SKM-1 treated with dmso at 0.1 percent for 144 hours (cell line): ENCODE measurements around the gene NRARP.
A peak's percentile ranks its signal among the peaks of the same experiment; 100 is the strongest.

Experiments
- DNase-seq: peaks from one replicate; lab custom pipeline; 2025; ENCODE audit not compliant: unreplicated experiment; lab: John Stamatoyannopoulos, UW

Gene NRARP

GRCh38 chr9:137277329-137278041 is 24.6 kb downstream of the NRARP start, which contains the start of gene TOR4A:
TOR4A (plus strand) TSS chr9:137277726; CDS start chr9:137278690, 964 bp downstream.
- peak; percentile 92 for DNase-seq

GRCh38 chr9:137276473-137277328 is 25.4 kb downstream of the NRARP start:
- peak; percentile 72 for DNase-seq

GRCh38 chr9:137275588-137276472 is 26.2 kb downstream of the NRARP start:
- DNase-seq: no peak

- no peak for DNase-seq
Observed at GRCh38 chr9:137275203-137275587, 26.9 kb downstream of the NRARP start.

GRCh38 chr9:137273611-137274320 is 28.3 kb downstream of the NRARP start:
- no peak for DNase-seq

- no peak for DNase-seq
Observed at GRCh38 chr9:137273095-137273490, 29.0 kb downstream of the NRARP start.

GRCh38 chr9:137272241-137273094 is 29.6 kb downstream of the NRARP start:
- no peak for DNase-seq

GRCh38 chr9:137271696-137272076 is 30.4 kb downstream of the NRARP start:
- DNase-seq: no peak

- DNase-seq: no peak
Observed at GRCh38 chr9:137270929-137271695, 31.0 kb downstream of the NRARP start.

GRCh38 chr9:137269231-137269772 is 32.8 kb downstream of the NRARP start:
- no peak for DNase-seq

GRCh38 chr9:137268538-137269201 is 33.4 kb downstream of the NRARP start:
- DNase-seq: no peak

- DNase-seq: peak; percentile 47
Observed at GRCh38 chr9:137267933-137268355, 34.1 kb downstream of the NRARP start.

GRCh38 chr9:137266585-137267453 is 35.3 kb downstream of the NRARP start:
- no peak for DNase-seq

- no peak for DNase-seq
Observed at GRCh38 chr9:137266162-137266527, 35.9 kb downstream of the NRARP start.

- no peak for DNase-seq
Observed at GRCh38 chr9:137265496-137266161, 36.4 kb downstream of the NRARP start.

- no peak for DNase-seq
Observed at GRCh38 chr9:137264067-137264466, 38.0 kb downstream of the NRARP start.

GRCh38 chr9:137263506-137263905 is 38.6 kb downstream of the NRARP start:
- DNase-seq: no peak
